SIG-M5 treated with dmso at 0.1 percent for 504 hours (cell line): Measurements from ENCODE around the gene SACS.
"Not testable (repeated sequence)": the region's sequence is repeated elsewhere in the genome, so short reads cannot be mapped to it uniquely, and the experiment has no call there.

Experiments
- DNase-seq: peaks from one replicate; lab custom pipeline; 2025; ENCODE audit not compliant: unreplicated experiment; lab: John Stamatoyannopoulos, UW

Gene SACS

DNA sequence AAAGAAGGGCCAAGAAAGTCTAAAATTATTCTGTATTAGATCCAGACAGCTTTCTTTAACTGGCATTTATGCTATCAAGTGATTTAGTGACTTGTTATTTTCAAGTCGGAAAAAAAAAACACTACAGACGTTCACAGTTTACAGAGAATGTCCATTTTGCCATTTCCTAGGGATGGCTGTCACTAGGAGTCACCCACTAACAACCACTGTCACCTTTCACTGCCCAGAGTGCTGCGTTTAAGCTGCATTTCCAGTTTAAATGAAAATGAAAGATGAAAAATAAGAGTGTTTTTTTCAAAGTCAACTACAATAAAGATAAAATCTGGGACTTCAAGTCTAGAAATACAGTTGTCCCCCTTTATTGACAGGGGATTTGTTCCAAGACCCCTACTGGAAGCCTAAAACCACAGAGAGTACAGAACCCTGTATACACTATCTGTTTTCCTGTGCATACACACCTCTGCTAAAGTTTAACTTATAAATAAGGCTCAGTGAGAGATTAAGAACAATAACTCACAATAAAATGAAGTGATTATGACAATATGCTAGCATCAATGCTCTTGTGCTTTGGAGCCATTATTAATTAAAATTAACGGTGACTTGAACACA is 112.5 kb downstream of the SACS start:
- DNase-seq: no peak

DNA sequence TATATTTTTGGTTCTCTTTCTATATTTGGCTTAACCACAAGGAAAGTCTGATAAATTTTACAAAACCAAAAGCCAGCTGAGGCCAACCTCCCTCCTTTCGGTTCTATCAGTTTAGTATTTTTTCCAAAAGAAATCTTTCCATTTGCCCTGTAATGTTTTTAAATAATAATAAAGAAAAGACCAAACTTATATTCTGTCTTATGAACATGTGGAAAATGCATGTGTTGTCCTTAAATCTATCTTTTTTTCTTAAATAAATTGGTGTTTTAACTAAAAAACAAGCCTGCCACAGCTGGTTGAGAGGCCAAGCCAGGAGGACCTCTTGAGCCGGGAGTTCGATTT is 113.6 kb downstream of the SACS start:
- DNase-seq: no peak

- DNase-seq: not testable (repeated sequence)
These were observed 118.7 kb downstream of the SACS start for GRCh38 chr13:23314837-23315236.

GRCh38 chr13:23292586-23292985 is 140.9 kb downstream of the SACS start:
- DNase-seq: no peak

DNA sequence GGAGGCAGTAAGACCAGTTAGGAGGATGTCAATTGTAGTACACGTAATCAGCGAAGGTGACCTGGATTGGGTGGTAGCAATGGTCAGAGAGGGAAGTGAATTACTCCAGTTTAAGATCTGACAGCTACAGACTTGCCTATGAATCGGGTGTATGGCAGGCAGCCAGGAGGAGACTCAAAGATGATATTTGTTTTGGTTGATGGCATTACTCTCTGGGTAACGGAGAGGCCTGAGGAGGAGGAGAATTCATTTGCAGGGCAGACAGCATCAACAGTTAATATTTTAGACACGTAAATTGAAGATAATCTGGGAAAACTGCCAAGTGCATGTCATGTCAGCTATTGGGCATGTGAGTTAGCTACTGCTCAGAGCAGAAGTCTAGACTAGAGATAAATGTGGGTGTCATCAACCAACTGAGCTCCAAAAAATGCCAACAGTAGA is 143.6 kb downstream of the SACS start:
- no peak for DNase-seq

DNA sequence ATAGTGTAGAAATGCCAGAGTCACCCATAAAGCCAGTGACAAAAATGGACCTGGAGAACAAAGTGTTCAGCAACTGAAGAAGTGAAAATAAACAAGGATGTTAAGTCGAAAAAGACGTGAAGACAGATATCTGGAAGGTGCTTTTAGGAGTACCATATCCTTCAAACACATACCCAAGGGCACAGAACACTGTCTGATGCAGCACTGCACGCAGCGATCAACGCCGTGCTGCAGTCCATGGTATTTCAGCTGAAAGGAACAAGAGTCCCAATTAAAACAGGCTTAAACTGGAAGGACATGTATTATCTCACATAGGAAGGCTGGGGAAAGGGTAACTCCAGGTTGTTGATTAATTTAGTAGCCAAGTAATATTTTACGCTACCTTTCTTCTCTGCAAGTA is 144.5 kb downstream of the SACS start:
- DNase-seq: no peak

GRCh38 chr13:23288564-23288963 is 144.9 kb downstream of the SACS start:
- DNase-seq: no peak

GRCh38 chr13:23279321-23279720 is 154.2 kb downstream of the SACS start:
- no peak for DNase-seq
